Stomach smooth muscle (tissue), 2 donors: ENCODE results near the gene CEP170.
"Not testable (repeated sequence)": the region's sequence is repeated elsewhere in the genome, so short reads cannot be mapped to it uniquely, and the experiment has no call there.

ENCODE experiments used
- H3K27ac ChIP-seq: one replicate; pipeline ENCODE4 v1.7.0; 2013; ENCODE audit warnings: mild to moderate bottlenecking, low read length, inconsistent platforms
- H3K27me3 ChIP-seq, 2 donors: one replicate each; pipeline ENCODE4 v1.7.0; 2013; ENCODE audit warnings: low read length in 2 of 2; ENCODE audit not compliant: insufficient read depth in 2 of 2, control insufficient read depth in 1 of 2
- H3K36me3 ChIP-seq, 2 donors: one replicate each; pipeline ENCODE4 v1.7.0; 2013; ENCODE audit warnings: low read length in 2 of 2; ENCODE audit not compliant: control insufficient read depth in 2 of 2, insufficient read depth in 2 of 2
- H3K4me1 ChIP-seq: one replicate; pipeline ENCODE4 v1.7.0; 2013; ENCODE audit warnings: low read length; ENCODE audit not compliant: control insufficient read depth, insufficient read depth
- H3K4me3 ChIP-seq, 2 donors: one replicate each; pipeline ENCODE4 v1.7.0; 2013; ENCODE audit warnings: low read length in 2 of 2
- H3K9ac ChIP-seq, 2 donors: one replicate each; pipeline ENCODE4 v1.7.0; 2013; ENCODE audit warnings: low read length in 2 of 2, mild to moderate bottlenecking in 1 of 2
- H3K9me3 ChIP-seq, 2 donors: one replicate each; pipeline ENCODE4 v1.7.0; 2013; ENCODE audit warnings: low read length in 2 of 2; ENCODE audit not compliant: control insufficient read depth in 2 of 2
- donor health status: healthy.
- donor health status: Pancreatic carcinoma.

CEP170 gene

GRCh38 chr1:243183176-243183575 is 71.9 kb downstream of the CEP170 start:
- H3K27me3 ChIP-seq, H3K36me3 ChIP-seq, H3K4me3 ChIP-seq, H3K9ac ChIP-seq, H3K27ac ChIP-seq, H3K4me1 ChIP-seq, H3K9me3 ChIP-seq: not testable (repeated sequence)

GRCh38 chr1:243179720-243180119 is 75.4 kb downstream of the CEP170 start:
- H3K36me3 ChIP-seq = no peaks in the 10 kb centered on the region
- H3K9me3 ChIP-seq = no peaks in the 10 kb centered on the region
- H3K27me3 ChIP-seq = no peaks in the 10 kb centered on the region
- no peaks in the 10 kb centered on the region for H3K4me1 ChIP-seq
- H3K4me3 ChIP-seq = no peak overlapping the region
- H3K9ac ChIP-seq = no peak overlapping the region
- H3K27ac ChIP-seq = no peak overlapping the region

GRCh38 chr1:243177792-243178191 is 77.3 kb downstream of the CEP170 start:
- H3K4me3 ChIP-seq, H3K36me3 ChIP-seq, H3K9ac ChIP-seq, H3K9me3 ChIP-seq, H3K27ac ChIP-seq, H3K27me3 ChIP-seq, H3K4me1 ChIP-seq: not testable (repeated sequence)

- H3K27ac ChIP-seq = not testable (repeated sequence)
Observed at GRCh38 chr1:243173758-243174369, 81.2 kb downstream of the CEP170 start.

GRCh38 chr1:243164911-243165310 is 90.2 kb downstream of the CEP170 start:
- H3K9me3 ChIP-seq, H3K36me3 ChIP-seq, H3K4me1 ChIP-seq, H3K4me3 ChIP-seq, H3K27ac ChIP-seq, H3K27me3 ChIP-seq, H3K9ac ChIP-seq: not testable (repeated sequence)

More at GRCh38 chr1:243173758-243174369, 81.2 kb downstream of the CEP170 start:
- not testable (repeated sequence) for H3K9ac ChIP-seq, H3K9me3 ChIP-seq, H3K36me3 ChIP-seq, H3K4me3 ChIP-seq, H3K27me3 ChIP-seq, H3K4me1 ChIP-seq

GRCh38 chr1:243150906-243151305 is 104.2 kb downstream of the CEP170 start:
- not testable (repeated sequence) for H3K4me3 ChIP-seq, H3K27me3 ChIP-seq, H3K4me1 ChIP-seq, H3K27ac ChIP-seq, H3K36me3 ChIP-seq, H3K9ac ChIP-seq, H3K9me3 ChIP-seq

GRCh38 chr1:243149120-243149519 is 106.0 kb downstream of the CEP170 start:
- H3K9ac ChIP-seq, H3K9me3 ChIP-seq, H3K36me3 ChIP-seq, H3K4me1 ChIP-seq, H3K27me3 ChIP-seq, H3K27ac ChIP-seq, H3K4me3 ChIP-seq: not testable (repeated sequence)

GRCh38 chr1:243147351-243147750 is 107.7 kb downstream of the CEP170 start:
- H3K27me3 ChIP-seq, H3K4me1 ChIP-seq, H3K9me3 ChIP-seq, H3K27ac ChIP-seq, H3K9ac ChIP-seq, H3K36me3 ChIP-seq, H3K4me3 ChIP-seq: not testable (repeated sequence)

- H3K9me3 ChIP-seq, H3K27ac ChIP-seq, H3K4me1 ChIP-seq, H3K9ac ChIP-seq, H3K27me3 ChIP-seq, H3K36me3 ChIP-seq, H3K4me3 ChIP-seq: not testable (repeated sequence)
Observed at GRCh38 chr1:243140498-243140897, 114.6 kb downstream of the CEP170 start.

- not testable (repeated sequence) for H3K4me1 ChIP-seq, H3K27me3 ChIP-seq, H3K4me3 ChIP-seq, H3K27ac ChIP-seq, H3K9me3 ChIP-seq, H3K36me3 ChIP-seq, H3K9ac ChIP-seq
Observed at GRCh38 chr1:243122876-243123409, 132.1 kb downstream of the CEP170 start.

- H3K9me3 ChIP-seq, H3K9ac ChIP-seq, H3K27ac ChIP-seq, H3K27me3 ChIP-seq, H3K4me3 ChIP-seq, H3K36me3 ChIP-seq, H3K4me1 ChIP-seq: not testable (repeated sequence)
Observed at GRCh38 chr1:243121939-243122338, 133.1 kb downstream of the CEP170 start.
